HG02798 (cell line): ENCODE measurements around the gene RCOR3.
"Not testable (repeated sequence)": the region's sequence is repeated elsewhere in the genome, so short reads cannot be mapped to it uniquely, and the experiment has no call there.

Experiments used
- ATAC-seq: cut with Tn5 transposase; IDR thresholded peaks from one replicate; pipeline ENCODE4 v1.9.1; 2021; ENCODE audit warnings: mild to moderate bottlenecking; ENCODE audit not compliant: unreplicated experiment, poor library complexity

RCOR3 gene

GRCh38 chr1:211258756-211259637 lies at the start of gene RCOR3:
Gene RCOR3, plus strand, starts transcription at chr1:211259366. Its CDS starts 195 bp downstream, at chr1:211259561.
- ATAC-seq: peak; percentile 69

- no peak for ATAC-seq
Measured at GRCh38 chr1:211210052-211210451, 49.1 kb upstream of the RCOR3 start.

GRCh38 chr1:211210965-211211364 lies 48.2 kb upstream of the RCOR3 start:
- no peak for ATAC-seq

- no peak for ATAC-seq
Measured at GRCh38 chr1:211213702-211214101, 45.5 kb upstream of the RCOR3 start.

GRCh38 chr1:211215577-211215976 lies 43.6 kb upstream of the RCOR3 start:
- ATAC-seq: no peak

GRCh38 chr1:211217392-211217791 lies 41.8 kb upstream of the RCOR3 start:
- no peak for ATAC-seq

GRCh38 chr1:211222469-211223234 lies 36.5 kb upstream of the RCOR3 start:
- ATAC-seq: not testable (repeated sequence)

GRCh38 chr1:211228573-211229364 lies 30.4 kb upstream of the RCOR3 start:
- not testable (repeated sequence) for ATAC-seq

GRCh38 chr1:211229365-211229759 lies 29.8 kb upstream of the RCOR3 start:
- no peak for ATAC-seq

GRCh38 chr1:211231873-211232272 lies 27.3 kb upstream of the RCOR3 start:
- ATAC-seq: no peak

GRCh38 chr1:211236633-211237320 lies 22.4 kb upstream of the RCOR3 start:
- no peak for ATAC-seq

- ATAC-seq: no peak
Measured at GRCh38 chr1:211237579-211237978, 21.6 kb upstream of the RCOR3 start.

- ATAC-seq: not testable (repeated sequence)
Measured at GRCh38 chr1:211240567-211240966, 18.6 kb upstream of the RCOR3 start.

- no peak for ATAC-seq
Measured at GRCh38 chr1:211241071-211241470, 18.1 kb upstream of the RCOR3 start.

- not testable (repeated sequence) for ATAC-seq
Measured at GRCh38 chr1:211243639-211244038, 15.5 kb upstream of the RCOR3 start.

- ATAC-seq: not testable (repeated sequence)
Measured at GRCh38 chr1:211246583-211246982, 12.6 kb upstream of the RCOR3 start.

GRCh38 chr1:211247921-211248320 lies 11.2 kb upstream of the RCOR3 start:
- no peak for ATAC-seq

- ATAC-seq: not testable (repeated sequence)
Measured at GRCh38 chr1:211249611-211250010, 9.6 kb upstream of the RCOR3 start.

GRCh38 chr1:211257826-211258225 lies 1.3 kb upstream of the RCOR3 start:
- ATAC-seq: no peak

- ATAC-seq: peak; percentile 28
Measured at GRCh38 chr1:211258310-211258755, 833 bp upstream of the RCOR3 start.
